ENCODE results near the gene JPH2.

JPH2 gene

GRCh38 chr20:44190197-44190852 lies 3.3 kb upstream of the JPH2 start:
- peak; percentile 67 for FAIRE-seq
- peak; percentile 40 for DNase-seq (ENCODE audit: extremely low spot score, insufficient read length, low read depth)

GRCh38 chr20:44188752-44189151 lies 1.8 kb upstream of the JPH2 start:
- no peak for FAIRE-seq
- no peak for DNase-seq (ENCODE audit: extremely low spot score, insufficient read length, low read depth)

GRCh38 chr20:44187772-44188709 lies 1.1 kb upstream of the JPH2 start:
- no peak for DNase-seq (ENCODE audit: extremely low spot score, insufficient read length, low read depth)
- FAIRE-seq = no peak

- FAIRE-seq (no peak), DNase-seq (ENCODE audit: extremely low spot score, insufficient read length, low read depth) (no peak)
Measured at GRCh38 chr20:44186674-44187053, 324 bp downstream of the JPH2 start.

GRCh38 chr20:44186201-44186600 lies 787 bp downstream of the JPH2 start:
- DNase-seq (ENCODE audit: extremely low spot score, insufficient read length, low read depth) = no peak
- no peak for FAIRE-seq

- no peak for FAIRE-seq
- DNase-seq (ENCODE audit: extremely low spot score, insufficient read length, low read depth) = no peak
Measured at GRCh38 chr20:44185574-44185973, 1.4 kb downstream of the JPH2 start.

- FAIRE-seq (no peak), DNase-seq (ENCODE audit: extremely low spot score, insufficient read length, low read depth) (no peak)
Measured at GRCh38 chr20:44183282-44183681, 3.7 kb downstream of the JPH2 start.

- FAIRE-seq (no peak), DNase-seq (ENCODE audit: extremely low spot score, insufficient read length, low read depth) (no peak)
Measured at GRCh38 chr20:44182863-44183262, 4.1 kb downstream of the JPH2 start.

GRCh38 chr20:44182135-44182765 lies 4.7 kb downstream of the JPH2 start:
- DNase-seq (ENCODE audit: extremely low spot score, insufficient read length, low read depth) (no peak), FAIRE-seq (no peak)

GRCh38 chr20:44181611-44182010 lies 5.4 kb downstream of the JPH2 start:
- FAIRE-seq = no peak
- no peak for DNase-seq (ENCODE audit: extremely low spot score, insufficient read length, low read depth)

GRCh38 chr20:44180814-44181213 lies 6.2 kb downstream of the JPH2 start:
- DNase-seq (ENCODE audit: extremely low spot score, insufficient read length, low read depth) (no peak), FAIRE-seq (no peak)

- no peak for DNase-seq (ENCODE audit: extremely low spot score, insufficient read length, low read depth)
- no peak for FAIRE-seq
Measured at GRCh38 chr20:44176833-44177534, 10.0 kb downstream of the JPH2 start.

GRCh38 chr20:44174996-44175765 lies 11.8 kb downstream of the JPH2 start:
- FAIRE-seq (no peak), DNase-seq (ENCODE audit: extremely low spot score, insufficient read length, low read depth) (no peak)

- DNase-seq (ENCODE audit: extremely low spot score, insufficient read length, low read depth) (no peak), FAIRE-seq (no peak)
Measured at GRCh38 chr20:44173846-44174245, 13.1 kb downstream of the JPH2 start.

GRCh38 chr20:44173116-44173515 lies 13.9 kb downstream of the JPH2 start:
- DNase-seq (ENCODE audit: extremely low spot score, insufficient read length, low read depth) = no peak
- no peak for FAIRE-seq

- FAIRE-seq (no peak), DNase-seq (ENCODE audit: extremely low spot score, insufficient read length, low read depth) (no peak)
Measured at GRCh38 chr20:44172572-44172950, 14.4 kb downstream of the JPH2 start.

GRCh38 chr20:44171775-44172571 lies 15.0 kb downstream of the JPH2 start:
- FAIRE-seq (no peak), DNase-seq (ENCODE audit: extremely low spot score, insufficient read length, low read depth) (no peak)

- FAIRE-seq (no peak), DNase-seq (ENCODE audit: extremely low spot score, insufficient read length, low read depth) (no peak)
Measured at GRCh38 chr20:44170816-44171410, 16.1 kb downstream of the JPH2 start.

- FAIRE-seq (no peak), DNase-seq (ENCODE audit: extremely low spot score, insufficient read length, low read depth) (no peak)
Measured at GRCh38 chr20:44167736-44168135, 19.3 kb downstream of the JPH2 start.

Data from GM18507 (cell line).